Cardiac muscle cell (in vitro differentiated cells and primary cell): Measurements from ENCODE around the gene HPSE2. TPM values are rescaled to one million over a fixed set of nuclear protein-coding genes. Genes with fewer than 3 reads are reported as not detected.

Experiments used
- DNase-seq, 2 donors: peaks; one replicate each; pipeline versions ENCODE4 v3.0.0 to v3.0.0-alpha.2; 2010 to 2017; ENCODE audit warnings: low read depth in 1 of 2, low spot score in 1 of 2
- H3K27ac ChIP-seq: fragments of 200-600 bp; sonication (generic); 2 replicates; pipeline ENCODE4 v1.5.1; 2016
- H3K27me3 ChIP-seq: fragments of 200-600 bp; sonication (generic); 2 replicates; pipeline ENCODE4 v1.6.0; 2016; ENCODE audit warnings: control low read depth
- H3K36me3 ChIP-seq: fragments of 200-600 bp; sonication (generic); 2 replicates; pipeline ENCODE4 v1.5.1; 2016; ENCODE audit warnings: control low read depth
- H3K4me1 ChIP-seq: fragments of 200-600 bp; sonication (generic); 2 replicates; pipeline ENCODE4 v1.8.1; 2017; ENCODE audit warnings: low read depth, mild to moderate bottlenecking, mixed run types
- H3K4me3 ChIP-seq: fragments of 200-600 bp; sonication (generic); 2 replicates; pipeline ENCODE4 v1.5.1; 2016; ENCODE audit warnings: mild to moderate bottlenecking
- H3K9me3 ChIP-seq: fragments of 200-600 bp; sonication (generic); 2 replicates; pipeline ENCODE4 v1.5.1; 2017; ENCODE audit warnings: low read depth, mild to moderate bottlenecking, control low read depth
- polyA plus RNA-seq: library from polyadenylated mRNA; unstranded; fragments of >200 nt; fragmentation: Nextera tagmentation; extraction: Ambion mirVana; gene quantifications from 2 replicates; pipeline ENCODE4 v1.2.1, GENCODE V29; 2016
- total RNA-seq: library from RNA; depleted of rRNA; stranded (reverse); fragments of >200 nt; gene quantifications from 2 replicates; pipeline ENCODE4 v1.2.3, GENCODE V29; 2016
- TF ChIP-seq, protein P1 (sequence below): IDR thresholded peaks from 2 replicates; pipeline ENCODE4 v1.5.1; 2012; ENCODE audit warnings: low read depth, mild to moderate bottlenecking, low read length

HPSE2 gene
- total RNA-seq, result 6.1 and 7.5 TPM in 2 replicates
- polyA plus RNA-seq, result 0.87 and 9.8 TPM in 2 replicates

DNA sequence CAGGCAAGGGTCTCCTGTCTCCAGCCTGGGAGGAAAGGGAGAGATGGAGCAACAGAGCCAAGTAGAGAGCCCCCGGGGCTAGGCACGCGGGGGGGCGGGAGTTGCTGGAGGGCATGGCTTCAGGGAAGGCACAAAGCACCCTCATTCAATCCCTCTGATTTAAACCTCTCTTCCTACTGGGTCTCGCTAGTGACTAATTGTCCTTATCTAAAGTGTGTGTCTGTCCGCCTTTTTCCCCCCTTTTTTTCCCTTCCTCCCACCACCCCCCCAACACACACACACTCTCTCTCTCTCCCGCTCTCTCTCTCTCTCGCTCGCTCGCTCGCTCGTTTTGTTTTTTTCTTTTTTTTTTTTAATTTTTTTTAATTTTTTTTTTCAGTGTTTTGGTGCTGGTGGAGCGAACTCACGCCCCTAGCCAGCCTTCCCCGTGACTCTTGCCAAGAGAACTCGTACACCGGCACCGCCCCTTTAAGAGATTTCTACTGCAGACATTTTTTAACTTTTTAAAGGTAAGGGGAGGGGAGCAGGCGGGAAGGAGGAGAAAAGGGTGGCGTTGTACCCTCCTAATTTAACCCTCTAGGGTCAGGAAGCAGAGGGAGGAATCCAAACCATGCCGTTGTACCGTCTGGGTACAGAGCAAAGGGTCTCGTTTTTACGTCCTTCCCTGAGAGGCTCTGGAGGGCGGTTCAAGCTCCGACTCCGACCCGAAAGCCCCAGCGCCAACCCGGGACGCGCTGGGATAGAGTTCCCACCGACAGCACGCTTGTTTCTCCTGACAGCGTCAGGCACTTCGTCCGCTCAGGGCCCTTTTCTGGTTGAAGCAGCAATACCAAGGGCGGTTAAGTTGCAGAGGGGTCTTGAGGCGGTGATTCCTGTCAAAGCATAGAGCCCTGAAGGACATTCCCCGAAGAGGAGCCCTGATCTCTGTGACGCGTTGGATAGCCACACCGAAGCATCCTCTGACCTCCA lies at the start of gene HPSE2:
Gene HPSE2 (minus strand): TSS at position 195 of the 969 bp plus-strand sequence.
- H3K4me3 ChIP-seq, result peak within 1 kb of the TSS; percentile 36
- no peaks in the 10 kb centered on the region for H3K36me3 ChIP-seq
- H3K9me3 ChIP-seq, result no peaks in the 10 kb centered on the region
- DNase-seq, result peak; percentile 34 to 72
- no peak within 1 kb of the TSS for H3K27ac ChIP-seq
- H3K27me3 ChIP-seq, result peaks cover 84% of the 10 kb centered on the region
- peaks cover 7% of the 10 kb centered on the region for H3K4me1 ChIP-seq
- TF ChIP-seq, protein P1, sequence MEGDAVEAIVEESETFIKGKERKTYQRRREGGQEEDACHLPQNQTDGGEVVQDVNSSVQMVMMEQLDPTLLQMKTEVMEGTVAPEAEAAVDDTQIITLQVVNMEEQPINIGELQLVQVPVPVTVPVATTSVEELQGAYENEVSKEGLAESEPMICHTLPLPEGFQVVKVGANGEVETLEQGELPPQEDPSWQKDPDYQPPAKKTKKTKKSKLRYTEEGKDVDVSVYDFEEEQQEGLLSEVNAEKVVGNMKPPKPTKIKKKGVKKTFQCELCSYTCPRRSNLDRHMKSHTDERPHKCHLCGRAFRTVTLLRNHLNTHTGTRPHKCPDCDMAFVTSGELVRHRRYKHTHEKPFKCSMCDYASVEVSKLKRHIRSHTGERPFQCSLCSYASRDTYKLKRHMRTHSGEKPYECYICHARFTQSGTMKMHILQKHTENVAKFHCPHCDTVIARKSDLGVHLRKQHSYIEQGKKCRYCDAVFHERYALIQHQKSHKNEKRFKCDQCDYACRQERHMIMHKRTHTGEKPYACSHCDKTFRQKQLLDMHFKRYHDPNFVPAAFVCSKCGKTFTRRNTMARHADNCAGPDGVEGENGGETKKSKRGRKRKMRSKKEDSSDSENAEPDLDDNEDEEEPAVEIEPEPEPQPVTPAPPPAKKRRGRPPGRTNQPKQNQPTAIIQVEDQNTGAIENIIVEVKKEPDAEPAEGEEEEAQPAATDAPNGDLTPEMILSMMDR, result no peak

DNA sequence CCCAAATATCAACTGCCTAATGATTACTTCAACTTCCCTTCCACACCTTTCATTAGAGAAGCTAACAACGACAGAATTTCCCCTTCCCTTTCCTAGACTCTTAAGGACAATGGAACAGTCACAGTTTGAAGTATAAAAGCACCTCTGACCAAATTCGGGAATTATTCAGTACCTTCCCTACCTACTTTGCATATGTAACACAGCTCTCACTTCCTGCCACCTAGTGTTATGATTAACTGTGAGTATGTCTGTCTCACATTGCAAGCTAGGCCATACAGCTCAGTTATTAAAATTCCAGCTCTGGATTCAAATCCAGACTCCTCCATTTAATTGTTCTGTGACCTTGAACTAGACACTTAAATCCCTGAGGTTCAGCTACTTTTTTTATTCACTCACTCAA lies 44.8 kb upstream of the HPSE2 start:
- TF ChIP-seq, protein P1, result no peak
- no peaks in the 10 kb centered on the region for H3K36me3 ChIP-seq

DNA sequence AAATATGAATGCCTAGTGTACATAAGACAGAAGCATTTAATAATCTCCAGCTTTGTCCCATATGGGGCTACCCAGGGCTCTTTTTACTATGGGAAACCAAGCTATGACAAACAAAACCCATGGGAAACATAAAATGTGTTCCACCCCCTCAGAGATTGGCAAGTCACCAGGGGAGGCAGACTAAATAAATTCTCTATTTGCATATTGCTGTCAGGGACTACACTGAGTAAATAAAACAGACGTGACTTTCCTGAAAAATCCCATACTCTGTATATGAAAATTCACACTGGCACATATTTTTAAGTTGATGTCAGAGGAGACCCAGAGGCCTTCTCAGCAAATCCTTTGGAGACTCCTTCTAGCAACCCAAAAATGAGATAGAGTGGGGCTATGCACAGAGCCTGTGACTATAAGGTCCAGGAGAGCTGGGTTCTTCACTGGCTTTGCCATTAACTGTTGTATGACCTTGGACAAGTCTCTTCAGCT lies 44.0 kb upstream of the HPSE2 start:
- Histone ChIP-seq H3K4me1 (no peaks in the 10 kb centered on the region), H3K9me3 (no peaks in the 10 kb centered on the region), H3K27me3 (no peaks in the 10 kb centered on the region), H3K36me3 (no peaks in the 10 kb centered on the region), H3K27ac (no peak overlapping the region), H3K4me3 (no peak overlapping the region)
- DNase-seq, result peak in 1 of 2 donors; percentile 1
- TF ChIP-seq, protein P1, result no peak

More for the DNA sequence above, 44.8 kb upstream of the HPSE2 start:
- no peaks in the 10 kb centered on the region for H3K4me1 ChIP-seq
- H3K27ac ChIP-seq, result no peak overlapping the region
- no peak for DNase-seq
- H3K27me3 ChIP-seq, result no peaks in the 10 kb centered on the region
- H3K9me3 ChIP-seq, result no peaks in the 10 kb centered on the region
- H3K4me3 ChIP-seq, result no peak overlapping the region

DNA sequence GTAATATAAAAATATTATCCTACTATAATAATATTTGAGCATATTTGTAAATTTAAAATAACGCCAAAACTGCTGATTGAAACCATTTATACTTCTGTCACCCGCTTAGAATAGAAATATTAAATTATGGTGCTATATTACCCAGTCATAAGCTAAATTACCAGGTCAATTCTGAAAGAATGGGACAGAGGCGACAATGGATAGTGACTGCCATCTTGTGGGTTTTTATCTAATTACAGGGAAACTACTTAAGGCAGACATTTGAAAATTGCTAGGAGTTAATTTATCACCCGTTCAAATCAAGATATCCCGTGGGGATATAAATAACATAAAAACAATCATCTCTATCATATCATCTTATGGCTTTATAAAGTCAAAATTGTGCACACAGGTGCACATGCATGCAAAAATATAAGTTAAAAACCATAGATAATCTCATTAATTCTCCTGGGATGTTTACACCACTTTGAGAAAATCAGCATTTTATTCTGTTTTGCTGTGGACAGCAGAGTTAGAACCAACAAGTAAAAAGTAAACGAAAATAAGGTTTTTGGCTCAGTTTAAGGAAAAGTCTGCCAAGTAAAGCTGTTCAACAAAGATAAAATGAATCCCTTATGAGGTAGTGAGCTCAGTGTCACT lies 41.3 kb upstream of the HPSE2 start:
- Histone ChIP-seq H3K27me3 (no peaks in the 10 kb centered on the region), H3K4me1 (no peaks in the 10 kb centered on the region), H3K9me3 (no peaks in the 10 kb centered on the region), H3K27ac (no peak overlapping the region), H3K4me3 (no peak overlapping the region), H3K36me3 (no peaks in the 10 kb centered on the region)
- TF ChIP-seq, protein P1, result peak; percentile 35
- DNase-seq, result peak; percentile 22 to 35

DNA sequence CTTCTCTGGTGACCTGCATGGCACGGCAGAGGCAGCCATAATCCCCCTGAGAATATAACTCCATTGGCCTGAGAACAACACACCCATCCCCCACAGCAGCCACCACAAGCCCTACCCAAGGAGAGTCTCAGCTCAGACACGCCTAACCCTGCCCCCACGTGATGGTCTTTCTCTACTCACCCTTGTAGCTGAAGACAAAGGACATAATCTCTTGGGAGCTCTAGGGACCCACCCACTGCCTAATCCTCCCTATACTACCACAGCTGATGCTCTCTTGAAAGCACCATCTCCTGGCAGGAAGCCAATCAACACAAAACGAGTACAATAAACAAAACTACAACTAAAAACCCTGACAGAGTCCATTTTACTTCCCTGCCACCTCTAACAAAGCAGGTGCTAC lies 30.7 kb upstream of the HPSE2 start:
- Histone ChIP-seq H3K27me3 (no peaks in the 10 kb centered on the region), H3K4me3 (no peak overlapping the region), H3K9me3 (no peaks in the 10 kb centered on the region), H3K36me3 (no peaks in the 10 kb centered on the region), H3K4me1 (no peaks in the 10 kb centered on the region), H3K27ac (no peak overlapping the region)
- TF ChIP-seq, protein P1, result no peak
- no peak for DNase-seq
